ENCODE data around the gene CNTNAP5.

CNTNAP5 gene

GRCh38 chr2:124264551-124265091 lies 239.5 kb downstream of the CNTNAP5 start:
- no peak for DNase-seq (ENCODE audit: extremely low spot score)
- ChIA-PET POLR2A (no interaction called here), CTCF (no interaction called here)
- TF ChIP-seq CTCF (IDR thresholded peaks at IDR 0.05; ENCODE audit: control extremely low read depth, extremely low read depth, low read depth, missing control alignments) = no peak

GRCh38 chr2:124267794-124268193 lies 242.7 kb downstream of the CNTNAP5 start:
- no peak for DNase-seq (ENCODE audit: extremely low spot score)
- POLR2A ChIA-PET = no interaction called here
- no peak for TF ChIP-seq CTCF (IDR thresholded peaks at IDR 0.05; ENCODE audit: control extremely low read depth, extremely low read depth, low read depth, missing control alignments)
- CTCF ChIA-PET = interaction anchor here (0.8 kb wide), 1 partner anchor 19 kb away, joined by 3 read pairs; no protein-coding TSS in a partner anchor

- ChIA-PET POLR2A (no interaction called here), CTCF (interaction anchor here (1.6 kb wide), 1 partner anchor 8 kb away, joined by 5 read pairs; no protein-coding TSS in a partner anchor)
- DNase-seq (ENCODE audit: extremely low spot score) = no peak
- TF ChIP-seq CTCF (IDR thresholded peaks at IDR 0.05; ENCODE audit: control extremely low read depth, extremely low read depth, low read depth, missing control alignments) = no peak
These were observed 244.3 kb downstream of the CNTNAP5 start for GRCh38 chr2:124269348-124269747.

- ChIA-PET CTCF (interaction anchor here (1.0 to 1.4 kb wide), 2 partner anchors 10 to 31 kb away, joined by 4 to 7 read pairs; no protein-coding TSS in a partner anchor), POLR2A (no interaction called here)
- DNase-seq (ENCODE audit: extremely low spot score) = no peak
- no peak for TF ChIP-seq CTCF (IDR thresholded peaks at IDR 0.05; ENCODE audit: control extremely low read depth, extremely low read depth, low read depth, missing control alignments)
These were observed 247.3 kb downstream of the CNTNAP5 start for GRCh38 chr2:124272261-124272841.

GRCh38 chr2:124281541-124281940 lies 256.5 kb downstream of the CNTNAP5 start:
- no peak for TF ChIP-seq CTCF (IDR thresholded peaks at IDR 0.05; ENCODE audit: control extremely low read depth, extremely low read depth, low read depth, missing control alignments)
- CTCF ChIA-PET = interaction anchor here (1.1 kb wide), 1 partner anchor 9 kb away, joined by 4 read pairs; no protein-coding TSS in a partner anchor
- POLR2A ChIA-PET = no interaction called here
- DNase-seq (ENCODE audit: extremely low spot score) = no peak

- DNase-seq (ENCODE audit: extremely low spot score) = no peak
- ChIA-PET POLR2A (no interaction called here), CTCF (no interaction called here)
- no peak for TF ChIP-seq CTCF (IDR thresholded peaks at IDR 0.05; ENCODE audit: control extremely low read depth, extremely low read depth, low read depth, missing control alignments)
These were observed 258.0 kb downstream of the CNTNAP5 start for GRCh38 chr2:124283096-124283495.

All from GM10248 (cell line).